Parietal lobe (tissue), 2 donors: ENCODE measurements around the gene MAGED2. TPM values are rescaled to one million over a fixed set of nuclear protein-coding genes. Genes with fewer than 3 reads are reported as not detected.
A peak's percentile ranks its signal among the peaks of the same experiment; 100 is the strongest.

Experiments used
- small RNA-seq: library from RNA; depleted of rRNA; stranded (forward); fragments of <200 nt; gene quantifications from one replicate; pipeline ENCODE3, GENCODE V24; 2014; ENCODE audit warnings: low replicate concordance
- total RNA-seq: library from RNA; depleted of rRNA; stranded (reverse); fragments of >200 nt; gene quantifications from one replicate; pipeline ENCODE4 v1.2.3, GENCODE V29; 2014

Gene MAGED2, protein sequence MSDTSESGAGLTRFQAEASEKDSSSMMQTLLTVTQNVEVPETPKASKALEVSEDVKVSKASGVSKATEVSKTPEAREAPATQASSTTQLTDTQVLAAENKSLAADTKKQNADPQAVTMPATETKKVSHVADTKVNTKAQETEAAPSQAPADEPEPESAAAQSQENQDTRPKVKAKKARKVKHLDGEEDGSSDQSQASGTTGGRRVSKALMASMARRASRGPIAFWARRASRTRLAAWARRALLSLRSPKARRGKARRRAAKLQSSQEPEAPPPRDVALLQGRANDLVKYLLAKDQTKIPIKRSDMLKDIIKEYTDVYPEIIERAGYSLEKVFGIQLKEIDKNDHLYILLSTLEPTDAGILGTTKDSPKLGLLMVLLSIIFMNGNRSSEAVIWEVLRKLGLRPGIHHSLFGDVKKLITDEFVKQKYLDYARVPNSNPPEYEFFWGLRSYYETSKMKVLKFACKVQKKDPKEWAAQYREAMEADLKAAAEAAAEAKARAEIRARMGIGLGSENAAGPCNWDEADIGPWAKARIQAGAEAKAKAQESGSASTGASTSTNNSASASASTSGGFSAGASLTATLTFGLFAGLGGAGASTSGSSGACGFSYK
- total RNA-seq, result 218 TPM

DNA sequence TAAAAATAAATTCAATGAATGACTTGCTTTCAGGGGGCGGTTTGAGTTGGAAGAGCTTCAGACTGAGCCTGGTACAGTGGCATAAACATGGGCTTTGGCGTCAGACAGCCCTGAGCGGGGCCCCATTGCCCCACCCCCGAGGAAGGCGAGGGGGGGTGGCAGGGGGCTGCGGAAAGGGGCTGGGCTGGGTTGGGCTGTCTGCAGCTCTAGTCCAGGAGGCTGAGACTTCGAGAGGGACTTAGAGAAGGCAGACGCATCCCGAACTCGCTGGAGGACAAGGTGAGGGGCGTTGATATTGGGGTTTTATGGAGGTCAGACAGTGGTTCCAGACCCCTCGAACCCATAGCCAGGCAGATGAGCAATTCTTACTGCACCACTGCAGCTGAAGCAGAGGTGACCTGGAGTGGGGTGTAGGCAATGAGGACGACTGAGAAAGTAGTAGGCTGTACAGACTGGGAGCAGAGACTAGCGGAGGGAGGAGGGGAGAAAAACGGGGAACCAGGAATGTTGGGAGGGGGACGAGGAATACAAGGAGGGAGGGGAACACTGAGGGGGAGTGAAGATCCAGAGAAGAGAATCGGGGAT is at the start of gene MAGED2:
MAGED2 (plus strand) TSS at position 222 of the 585 bp plus-strand sequence. CDS start 1,587 bp downstream, outside the sequence.

DNA sequence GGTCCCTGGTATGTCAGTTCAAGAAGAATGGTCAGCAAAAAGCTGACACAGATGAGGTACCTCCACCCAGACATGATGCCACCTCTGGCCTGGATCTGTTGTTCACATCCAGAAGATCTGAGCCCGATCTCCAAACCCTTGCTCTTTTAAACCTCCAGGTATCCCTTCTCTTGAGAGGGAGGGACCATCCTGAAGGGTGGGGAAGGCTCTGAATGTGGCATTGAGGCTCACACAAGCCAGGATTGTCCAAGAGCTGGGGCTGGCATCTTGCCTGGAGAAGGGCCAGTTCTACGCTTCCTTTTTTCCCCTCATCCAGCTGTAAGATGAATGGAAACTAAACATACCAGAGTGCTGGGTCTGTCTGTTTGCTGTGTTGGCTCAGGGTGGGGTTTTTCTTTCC is 9.4 kb upstream of the MAGED2 start, which contains the start of gene ITIH6:
ITIH6 (minus strand) TSS at position 119 of the 400 bp plus-strand sequence; CDS start at position 74, 45 bp downstream.

Small RNA genes lying within 50 kb of the gene (small RNA-seq; reads per million reads assigned to genes)
- gene AL049732.1, result not detected
- 59.9 reads per million, percentile 95 among the genes with 10 or more reads in this experiment for gene SNORA11

Other genes with a start within 250 kb of the MAGED2 start
- gene ITIH6, start 9.5 kb upstream of the MAGED2 start, total RNA-seq, result not detected
- 119 TPM for gene TRO, start 113.1 kb downstream of the MAGED2 start, total RNA-seq
- 0.31 TPM for gene PFKFB1, start 186.4 kb downstream of the MAGED2 start, total RNA-seq
- 2.2 TPM for gene APEX2, start 192.6 kb downstream of the MAGED2 start, total RNA-seq
- 16.0 TPM for gene ALAS2, start 223.2 kb downstream of the MAGED2 start, total RNA-seq